Measurements from ENCODE around the gene BRINP3.

- TF ChIP-seq EZH2 (IDR thresholded peaks at IDR 0.05; ENCODE audit: insufficient read depth, low read length) (no peak), CTCF (IDR thresholded peaks at IDR 0.05; ENCODE audit: insufficient read depth, low read depth, low read length) (no peak)
These were observed 393.1 kb downstream of the BRINP3 start for GRCh38 chr1:190084552-190084951.

All from astrocyte (in vitro differentiated cells and primary cell).